IMR-90 (cell line): ENCODE data around the gene ETV6. TPM values are rescaled to one million over a fixed set of nuclear protein-coding genes. Genes with fewer than 3 reads are reported as not detected.

ENCODE experiments used
- ATAC-seq: fragments of 200-7000 bp; cut with Tn5 transposase; 2 replicates; pipeline ENCODE4 v1.9.1; 2020; ENCODE audit warnings: low read depth, mild to moderate bottlenecking, moderate library complexity
- BruUV-seq: library from RNA; stranded (reverse); fragments of 400-500 nt; replicated peaks from 2 replicates; lab custom pipeline; 2021; lab: Mats Ljungman, UMichigan
- CTCF ChIA-PET: fragments of 300-600 bp; formaldehyde crosslinking; extraction: SDS; loops from one replicate; lab custom pipeline; 2021; ENCODE audit warnings: antibody characterized with exemption; lab: Yijun Ruan, JAX
- POLR2A ChIA-PET: fragments of 300-600 bp; sonication (Branson Sonifier 250); formaldehyde crosslinking; loops from one replicate; lab custom pipeline; 2022; ENCODE audit warnings: antibody characterized with exemption; ENCODE audit not compliant: unreplicated experiment; lab: Charles Lee
- DNase-seq: peaks from one replicate; pipeline ENCODE4 v3.0.0; 2013
- H2AFZ ChIP-seq: replicated peaks from 2 replicates; pipeline ENCODE3; 2013; ENCODE audit warnings: low read length, mild to moderate bottlenecking; ENCODE audit not compliant: poor library complexity
- H2AK5ac ChIP-seq: 2 replicates; pipeline ENCODE4 v1.6.1; 2013; ENCODE audit warnings: low read depth, low read length, inconsistent platforms
- H2AK9ac ChIP-seq: replicated peaks from 2 replicates; pipeline ENCODE3; 2013; ENCODE audit warnings: mild to moderate bottlenecking, low read depth, low read length, moderate library complexity; ENCODE audit not compliant: poor library complexity
- H2BK120ac ChIP-seq: 2 replicates; pipeline ENCODE4 v1.6.1; 2013; ENCODE audit warnings: low read depth, low read length, inconsistent platforms
- H2BK15ac ChIP-seq: 3 replicates; pipeline ENCODE4 v1.6.1; 2013; ENCODE audit warnings: low read depth, low read length, inconsistent platforms
- H2BK20ac ChIP-seq: 2 replicates; pipeline ENCODE4 v1.6.1; 2013; ENCODE audit warnings: low read depth, mild to moderate bottlenecking, inconsistent platforms, low read length, moderate library complexity
- H2BK5ac ChIP-seq: 2 replicates; pipeline ENCODE4 v1.6.1; 2013; ENCODE audit warnings: mild to moderate bottlenecking, low read depth, low read length, inconsistent platforms; ENCODE audit not compliant: poor library complexity, severe bottlenecking
- H3K14ac ChIP-seq: replicated peaks from 2 replicates; pipeline ENCODE4 v1.6.1; 2013; ENCODE audit warnings: low read depth, low read length, inconsistent platforms
- H3K18ac ChIP-seq: 2 replicates; pipeline ENCODE4 v1.6.1; 2013; ENCODE audit warnings: low read depth, low read length, control low read depth
- H3K23ac ChIP-seq: 2 replicates; pipeline ENCODE4 v1.6.1; 2013; ENCODE audit warnings: low read depth, low read length, inconsistent platforms
- H3K27ac ChIP-seq: 2 replicates; pipeline ENCODE4 v1.5.1; 2013; ENCODE audit warnings: mild to moderate bottlenecking, control low read depth, low read length; ENCODE audit not compliant: insufficient read depth
- H3K27me3 ChIP-seq: 2 replicates; pipeline ENCODE4 v1.6.1; 2013; ENCODE audit warnings: low read length; ENCODE audit not compliant: control insufficient read depth, insufficient read depth
- H3K36me3 ChIP-seq: 2 replicates; pipeline ENCODE4 v1.6.1; 2013; ENCODE audit warnings: low read length, mixed read lengths; ENCODE audit not compliant: control insufficient read depth, insufficient read depth
- H3K4ac ChIP-seq: 2 replicates; pipeline ENCODE4 v1.6.1; 2013; ENCODE audit warnings: low read depth, low read length, inconsistent platforms
- H3K4me1 ChIP-seq: 2 replicates; pipeline ENCODE4 v1.6.1; 2013; ENCODE audit warnings: low read length, mixed read lengths; ENCODE audit not compliant: control insufficient read depth, insufficient read depth
- H3K4me2 ChIP-seq: 2 replicates; pipeline ENCODE4 v1.6.1; 2013; ENCODE audit warnings: low read depth, mild to moderate bottlenecking, control low read depth, low read length, moderate library complexity
- H3K4me3 ChIP-seq: 2 replicates; pipeline ENCODE4 v1.5.1; 2013; ENCODE audit warnings: low read depth, mild to moderate bottlenecking, control low read depth, low read length, moderate library complexity; ENCODE audit not compliant: insufficient read depth
- H3K56ac ChIP-seq: 2 replicates; pipeline ENCODE4 v1.6.1; 2013; ENCODE audit warnings: low read length, inconsistent platforms; ENCODE audit not compliant: insufficient read depth; ENCODE audit errors: extremely low read depth
- H3K79me1 ChIP-seq, 2 experiments: 2 replicates each; pipeline ENCODE4 v1.6.1; 2013; ENCODE audit warnings: low read length in 2 of 2, inconsistent platforms in 1 of 2, low read depth in 1 of 2
- H3K9ac ChIP-seq: 2 replicates; pipeline ENCODE4 v1.6.1; 2013; ENCODE audit warnings: low read depth, low read length, control low read depth
- H3K9me1 ChIP-seq: 2 replicates; pipeline ENCODE4 v1.6.1; 2013; ENCODE audit warnings: low read length, inconsistent platforms; ENCODE audit not compliant: insufficient read depth
- H3K9me3 ChIP-seq: 2 replicates; pipeline ENCODE4 v1.6.1; 2013; ENCODE audit warnings: low read length; ENCODE audit not compliant: control insufficient read depth, insufficient read depth
- H4K20me1 ChIP-seq: 2 replicates; pipeline ENCODE4 v1.6.1; 2013; ENCODE audit warnings: low read length, inconsistent platforms; ENCODE audit not compliant: insufficient read depth
- H4K5ac ChIP-seq: 2 replicates; pipeline ENCODE4 v1.6.1; 2013; ENCODE audit warnings: mild to moderate bottlenecking, low read depth, low read length, control low read depth
- H4K8ac ChIP-seq, 2 experiments: 2 replicates each; pipeline ENCODE4 v1.6.1; 2013; ENCODE audit warnings: low read depth in 2 of 2, low read length in 2 of 2, control low read depth in 1 of 2, inconsistent platforms in 1 of 2
- H4K91ac ChIP-seq: 2 replicates; pipeline ENCODE4 v1.6.1; 2013; ENCODE audit warnings: low read depth, low read length, inconsistent platforms; ENCODE audit not compliant: insufficient read depth
- BHLHE40 ChIP-seq: fragments of 150-350 bp; IDR thresholded peaks from 2 replicates; pipeline ENCODE4 v1.6.1; 2016; ENCODE audit warnings: mild to moderate bottlenecking, low read depth, low read length
- CEBPB ChIP-seq: IDR thresholded peaks from 2 replicates; pipeline ENCODE4 v1.6.1; 2012; ENCODE audit warnings: low read depth, low read length, improper control_type of control experiment
- CHD1 ChIP-seq: IDR thresholded peaks from 2 replicates; pipeline ENCODE4 v1.6.1; 2012; ENCODE audit warnings: low read depth, low read length, improper control_type of control experiment
- CTCF ChIP-seq: conservative IDR thresholded peaks from 2 replicates; pipeline ENCODE4 v1.5.1; 2012; ENCODE audit warnings: mild to moderate bottlenecking, low read depth, low read length, improper control_type of control experiment
- ELK1 ChIP-seq: fragments of 150-350 bp; IDR thresholded peaks from 2 replicates; pipeline ENCODE4 v1.6.1; 2016; ENCODE audit warnings: low read depth, mild to moderate bottlenecking, low read length, moderate library complexity, borderline replicate concordance
- FOS ChIP-seq: fragments of 150-350 bp; IDR thresholded peaks from 2 replicates; pipeline ENCODE4 v1.6.1; 2016; ENCODE audit warnings: low read depth, low read length
- MAFK ChIP-seq: IDR thresholded peaks from 2 replicates; pipeline ENCODE4 v1.6.1; 2012; ENCODE audit warnings: low read depth, low read length, improper control_type of control experiment
- MAZ ChIP-seq: IDR thresholded peaks from 2 replicates; pipeline ENCODE4 v1.6.1; 2012; ENCODE audit warnings: low read depth, mild to moderate bottlenecking, low read length, improper control_type of control experiment, moderate library complexity, borderline replicate concordance
- MXI1 ChIP-seq: IDR thresholded peaks from 2 replicates; pipeline ENCODE4 v1.6.1; 2012; ENCODE audit warnings: low read depth, mild to moderate bottlenecking, low read length, moderate library complexity, borderline replicate concordance
- NFE2L2 ChIP-seq: fragments of 150-350 bp; IDR thresholded peaks from 2 replicates; pipeline ENCODE4 v1.6.1; 2016; ENCODE audit warnings: low read depth, mild to moderate bottlenecking, low read length
- POLR2A ChIP-seq: IDR thresholded peaks from 2 replicates; pipeline ENCODE4 v1.6.1; 2012; ENCODE audit warnings: mild to moderate bottlenecking, low read depth, low read length
- RAD21 ChIP-seq: IDR thresholded peaks from 2 replicates; pipeline ENCODE4 v1.6.1; 2012; ENCODE audit warnings: low read length, improper control_type of control experiment
- RCOR1 ChIP-seq: IDR thresholded peaks from 2 replicates; pipeline ENCODE4 v1.6.1; 2012; ENCODE audit warnings: mild to moderate bottlenecking, low read length, improper control_type of control experiment; ENCODE audit not compliant: insufficient replicate concordance
- RFX5 ChIP-seq: IDR thresholded peaks from 2 replicates; pipeline ENCODE4 v1.8.0; 2012; ENCODE audit warnings: low read depth, mild to moderate bottlenecking, low read length, moderate library complexity
- SMC3 ChIP-seq: fragments of 150-350 bp; IDR thresholded peaks from 2 replicates; pipeline ENCODE4 v1.6.1; 2016; ENCODE audit warnings: low read depth, mild to moderate bottlenecking, antibody characterized with exemption, low read length, moderate library complexity
- USF2 ChIP-seq: fragments of 150-350 bp; IDR thresholded peaks from 2 replicates; pipeline ENCODE4 v1.6.1; 2017; ENCODE audit warnings: mild to moderate bottlenecking, antibody characterized with exemption, low read length, low read depth
- WGBS, 2 experiments: methylation state at CpG; one replicate each; pipeline versions ENCODE4 v1.1.5 to v1.1.7; 2013; ENCODE audit warnings: missing lambda C conversion rate in 2 of 2; ENCODE audit not compliant: insufficient read length in 1 of 2; ENCODE audit errors: extremely low coverage in 2 of 2; 5-methylcytosine and 5-hydroxymethylcytosine counted together
- dilution Hi-C: fragments of 300-500 bp; cut with HindIII; formaldehyde crosslinking; loops from one replicate; pipeline ENCODE4 v1.14.3; 2018; ENCODE audit warnings: low sequenced_read_pairs; ENCODE audit not compliant: unreplicated experiment
- in situ Hi-C: fragments of 300-500 bp; cut with MboI; formaldehyde crosslinking; loops from 3 replicates; pipeline ENCODE4 v1.14.3; 2019; ENCODE audit warnings: low sequenced_read_pairs, inconsistent platforms, mixed read lengths
- intact Hi-C: fragments of 100-400 bp; cut with micrococcal nuclease; formaldehyde crosslinking; loops from 2 replicates; pipeline ENCODE4 v1.10.0; 2022
- polyA plus RNA-seq, 3 experiments: library from polyadenylated mRNA; depleted of rRNA; stranded (reverse); fragments of >200 nt; gene quantifications; 2 replicates each; pipeline ENCODE4 v1.2.3, GENCODE V29; 2012; ENCODE audit warnings: low replicate concordance in 1 of 3
- total RNA-seq: library from RNA; depleted of rRNA; stranded (reverse); fragments of >200 nt; gene quantifications from 2 replicates; pipeline ENCODE4 v1.2.3, GENCODE V29; 2012

ETV6 gene
- total and polyA plus RNA-seq, 2 of the 4 experiments (the other 2 are of a cell fraction), result 8.4 to 9.9 TPM

- H2BK20ac ChIP-seq, result no peak overlapping the region
- in situ Hi-C loops (no loop called here), dilution Hi-C loops (no loop called here), intact Hi-C loops (no loop called here)
- no CpG with 5 or more reads among the region's 1 CpG for WGBS, 2 experiments
- POLR2A ChIA-PET, result no interaction called here
- no peaks in the 10 kb centered on the region for H4K20me1 ChIP-seq
- no peak overlapping the region for H3K14ac ChIP-seq
- TF ChIP-seq MXI1, result no peak
- no peak for TF ChIP-seq MAZ
- no peak for TF ChIP-seq RFX5
- no peak for TF ChIP-seq RCOR1
- TF ChIP-seq POLR2A, result no peak
- TF ChIP-seq MAFK, result no peak
- TF ChIP-seq ELK1, result no peak
- no peak for TF ChIP-seq RAD21
- TF ChIP-seq FOS, result no peak
- no peak for TF ChIP-seq CEBPB
- TF ChIP-seq SMC3, result no peak
- TF ChIP-seq BHLHE40, result no peak
- TF ChIP-seq CTCF, result no peak
- no peak for TF ChIP-seq NFE2L2
- no peak for TF ChIP-seq USF2
- TF ChIP-seq CHD1, result no peak
- CTCF ChIA-PET, result interaction anchor here (0.5 kb wide), 1 partner anchor 275 kb away, joined by 4 read pairs; no protein-coding TSS in a partner anchor
- no peak overlapping the region for H3K18ac ChIP-seq
- ATAC-seq (no peak), DNase-seq (no peak)
- no peak overlapping the region for H4K8ac ChIP-seq
- H3K9me3 ChIP-seq, result no peaks in the 10 kb centered on the region
- H3K27me3 ChIP-seq, result no peaks in the 10 kb centered on the region
- H3K9ac ChIP-seq, result no peak overlapping the region
- no peak overlapping the region for H3K4ac ChIP-seq
- no peaks in the 10 kb centered on the region for H3K79me1 ChIP-seq
- H3K56ac ChIP-seq, result no peak overlapping the region
- no peak overlapping the region for H2BK120ac ChIP-seq
- no peak overlapping the region for H3K23ac ChIP-seq
- no peak overlapping the region for H2AFZ ChIP-seq
- no peak overlapping the region for H2BK5ac ChIP-seq
- H3K36me3 ChIP-seq, result no peaks in the 10 kb centered on the region
- no peak overlapping the region for H4K5ac ChIP-seq
- no peak overlapping the region for H2AK9ac ChIP-seq
- no peak overlapping the region for H3K27ac ChIP-seq
- no peak overlapping the region for H3K4me2 ChIP-seq
- no peak overlapping the region for H2AK5ac ChIP-seq
- H3K9me1 ChIP-seq, result no peaks in the 10 kb centered on the region
- BruUV-seq, result no TSS peak
- H4K91ac ChIP-seq, result no peak overlapping the region
- H3K4me1 ChIP-seq, result peaks cover 2% of the 10 kb centered on the region; the same call in 1 of the 2 replicates
- no peak overlapping the region for H3K4me3 ChIP-seq
- no peak overlapping the region for H2BK15ac ChIP-seq
Observed at GRCh38 chr12:11615481-11615880, 34.0 kb upstream of the ETV6 start.
